GM19468 (cell line): Measurements from ENCODE around the gene LPCAT2.

Source experiments
- ATAC-seq: cut with Tn5 transposase; IDR thresholded peaks from one replicate; pipeline ENCODE4 v1.9.1; 2021; ENCODE audit warnings: mild to moderate bottlenecking, moderate library complexity, moderate number of reproducible peaks; ENCODE audit not compliant: unreplicated experiment; ENCODE audit errors: extremely low read depth

The LPCAT2 gene

DNA sequence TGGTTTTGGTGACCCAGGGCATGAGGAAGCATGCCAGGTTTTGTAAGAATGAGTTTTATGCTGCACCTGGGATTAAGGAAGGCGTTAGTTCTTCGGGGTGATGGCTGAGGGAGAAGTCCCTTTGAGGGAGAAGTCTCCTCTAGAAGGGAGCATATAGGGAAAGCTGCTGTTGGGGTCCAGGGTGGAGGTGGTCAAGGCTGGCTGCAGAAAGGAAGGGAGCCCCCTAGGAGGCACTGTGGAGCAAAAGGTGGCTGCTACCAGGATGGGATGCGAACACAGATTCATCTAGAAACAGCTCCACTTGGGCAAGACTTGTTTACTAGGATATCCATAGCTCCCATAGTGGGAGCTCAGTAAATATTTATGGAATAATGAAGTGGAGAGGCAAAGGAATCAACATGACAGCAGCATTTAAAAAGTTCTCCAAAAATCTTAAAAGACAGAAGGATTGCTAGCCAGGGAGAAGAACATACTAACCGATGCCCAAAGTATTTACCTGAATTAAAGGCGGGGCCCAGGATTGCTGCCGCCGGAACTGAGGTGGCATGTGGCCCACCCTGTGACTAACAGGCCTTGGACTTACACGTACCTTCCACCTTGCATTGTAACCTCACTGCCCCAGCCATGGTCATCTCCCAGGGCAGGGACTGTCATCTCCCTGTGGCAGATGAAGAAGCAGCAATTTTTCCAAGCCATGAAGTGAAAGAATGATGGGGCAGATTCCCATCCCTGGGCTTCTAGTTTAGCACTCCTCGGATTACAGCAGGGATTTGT lies 7.1 kb upstream of the LPCAT2 start:
- no peak for ATAC-seq

DNA sequence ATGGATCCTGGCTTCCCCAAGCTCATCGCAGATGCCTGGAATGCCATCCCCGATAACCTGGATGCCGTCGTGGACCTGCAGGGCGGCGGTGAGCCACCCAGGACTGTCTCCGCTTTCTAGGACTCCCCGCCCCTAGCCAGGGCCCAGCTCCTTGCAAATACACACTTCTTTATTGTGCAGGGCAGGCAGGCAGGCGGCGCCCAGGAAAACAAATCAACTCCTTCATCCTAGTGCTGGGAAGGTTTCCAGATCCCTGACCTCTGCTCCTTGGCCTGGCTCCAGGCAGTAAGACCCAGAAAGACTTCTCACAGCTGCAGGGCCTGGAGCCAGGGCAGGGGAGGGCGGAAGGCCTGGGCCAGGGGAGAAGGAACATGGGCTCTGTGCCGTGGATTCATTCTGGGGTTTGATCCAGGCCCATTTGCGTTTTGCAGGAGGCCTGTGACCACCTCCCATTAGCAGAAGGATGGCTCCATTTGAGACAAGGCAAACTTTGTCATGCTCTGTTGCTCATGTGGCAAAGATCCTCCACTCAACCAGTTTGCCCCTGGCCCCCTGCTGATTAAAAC lies 6.0 kb upstream of the LPCAT2 start:
- ATAC-seq = no peak

DNA sequence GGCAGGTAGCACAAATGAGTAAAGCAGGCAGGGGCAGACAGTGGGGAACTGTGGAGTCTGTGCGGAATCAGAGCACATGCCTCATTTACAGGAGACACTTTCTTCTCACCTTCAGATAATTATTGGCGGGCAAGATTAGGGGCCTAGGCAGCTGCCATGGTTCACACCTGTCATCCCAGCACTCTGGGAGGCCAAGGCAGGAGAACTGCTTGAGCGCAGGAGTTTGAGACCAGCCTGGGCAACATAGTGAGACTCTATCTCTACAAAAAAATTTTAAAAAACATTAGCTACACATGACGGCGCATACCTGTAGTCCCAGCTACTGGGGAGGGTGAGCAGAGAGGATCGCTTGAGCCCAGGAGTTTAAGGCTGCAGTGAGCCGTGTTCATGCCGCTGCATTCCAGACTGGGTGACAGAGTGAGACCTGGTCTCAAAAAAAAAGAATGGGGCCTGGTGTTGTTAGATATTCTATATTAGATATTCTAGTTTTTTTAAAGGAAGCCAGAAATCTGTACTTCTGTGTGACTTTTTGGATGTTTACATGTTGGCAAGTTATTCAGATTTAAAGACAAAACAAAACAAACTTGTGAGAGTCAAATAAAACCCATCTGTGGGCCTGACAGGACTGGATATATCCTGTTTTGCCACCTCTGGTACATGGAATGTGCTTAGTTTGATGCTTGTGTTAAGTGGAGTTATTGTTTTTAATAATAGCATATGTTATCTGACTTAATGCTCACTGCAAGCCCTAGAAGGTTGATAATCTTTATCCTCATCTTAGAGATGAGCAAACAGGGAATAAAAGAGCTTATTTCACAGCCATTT lies 4.9 kb upstream of the LPCAT2 start:
- no peak for ATAC-seq

DNA sequence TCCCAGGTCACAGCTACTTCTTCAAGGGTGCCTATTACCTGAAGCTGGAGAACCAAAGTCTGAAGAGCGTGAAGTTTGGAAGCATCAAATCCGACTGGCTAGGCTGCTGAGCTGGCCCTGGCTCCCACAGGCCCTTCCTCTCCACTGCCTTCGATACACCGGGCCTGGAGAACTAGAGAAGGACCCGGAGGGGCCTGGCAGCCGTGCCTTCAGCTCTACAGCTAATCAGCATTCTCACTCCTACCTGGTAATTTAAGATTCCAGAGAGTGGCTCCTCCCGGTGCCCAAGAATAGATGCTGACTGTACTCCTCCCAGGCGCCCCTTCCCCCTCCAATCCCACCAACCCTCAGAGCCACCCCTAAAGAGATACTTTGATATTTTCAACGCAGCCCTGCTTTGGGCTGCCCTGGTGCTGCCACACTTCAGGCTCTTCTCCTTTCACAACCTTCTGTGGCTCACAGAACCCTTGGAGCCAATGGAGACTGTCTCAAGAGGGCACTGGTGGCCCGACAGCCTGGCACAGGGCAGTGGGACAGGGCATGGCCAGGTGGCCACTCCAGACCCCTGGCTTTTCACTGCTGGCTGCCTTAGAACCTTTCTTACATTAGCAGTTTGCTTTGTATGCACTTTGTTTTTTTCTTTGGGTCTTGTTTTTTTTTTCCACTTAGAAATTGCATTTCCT lies 3.4 kb upstream of the LPCAT2 start:
- ATAC-seq = no peak

DNA sequence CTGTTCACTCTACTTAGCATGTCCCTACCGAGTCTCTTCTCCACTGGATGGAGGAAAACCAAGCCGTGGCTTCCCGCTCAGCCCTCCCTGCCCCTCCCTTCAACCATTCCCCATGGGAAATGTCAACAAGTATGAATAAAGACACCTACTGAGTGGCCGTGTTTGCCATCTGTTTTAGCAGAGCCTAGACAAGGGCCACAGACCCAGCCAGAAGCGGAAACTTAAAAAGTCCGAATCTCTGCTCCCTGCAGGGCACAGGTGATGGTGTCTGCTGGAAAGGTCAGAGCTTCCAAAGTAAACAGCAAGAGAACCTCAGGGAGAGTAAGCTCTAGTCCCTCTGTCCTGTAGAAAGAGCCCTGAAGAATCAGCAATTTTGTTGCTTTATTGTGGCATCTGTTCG lies 2.8 kb upstream of the LPCAT2 start:
- ATAC-seq = no peak

DNA sequence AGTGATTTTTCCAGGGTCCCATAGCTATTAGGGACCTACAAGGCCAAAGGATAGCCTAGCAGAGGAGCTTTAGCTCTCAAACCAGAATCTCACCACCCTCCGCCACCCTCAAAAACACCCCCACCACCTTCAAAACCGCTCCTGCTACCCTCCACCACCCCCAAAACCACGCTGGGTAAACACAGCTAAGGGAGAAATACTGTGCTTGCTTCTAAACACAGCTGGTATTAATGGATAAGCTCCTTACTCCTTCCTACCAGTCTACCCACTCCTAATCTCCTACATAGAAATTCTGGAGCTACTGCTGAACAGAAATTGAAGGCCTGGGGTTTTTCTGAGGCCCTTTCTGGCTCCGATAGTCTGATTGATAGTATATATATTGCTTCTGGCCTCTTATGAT lies 2.2 kb upstream of the LPCAT2 start:
- ATAC-seq = no peak

DNA sequence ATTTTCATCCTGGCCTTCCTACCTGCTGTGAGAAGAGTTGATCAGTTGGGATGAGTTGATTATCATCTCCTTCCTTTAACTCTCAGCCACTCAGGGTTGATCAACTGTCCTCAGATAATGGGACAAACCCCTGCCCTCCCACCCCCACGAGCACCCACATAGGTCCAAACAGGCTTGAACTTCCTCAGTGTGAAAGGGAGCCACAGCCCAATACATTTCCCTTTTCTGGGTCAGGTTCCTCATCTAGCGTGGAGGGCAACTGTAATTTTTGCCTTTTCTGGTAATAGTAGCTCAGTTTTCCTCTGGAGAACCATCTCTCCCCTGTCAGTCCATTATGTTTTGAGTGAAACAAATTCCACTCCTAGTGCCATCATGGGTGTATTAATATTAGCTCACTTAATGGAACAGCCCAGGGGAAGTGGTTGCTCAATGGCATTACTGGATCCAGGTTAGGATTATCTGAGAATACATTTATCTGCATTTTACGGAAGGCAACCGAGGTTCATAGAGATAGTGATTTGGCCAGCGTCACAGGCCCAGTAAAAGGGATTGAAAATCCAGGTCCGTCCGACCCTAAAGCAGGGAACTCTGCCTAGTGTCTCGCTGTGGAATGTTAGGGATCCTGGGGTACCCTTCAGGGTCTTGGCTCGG lies 476 bp upstream of the LPCAT2 start:
- ATAC-seq = no peak

DNA sequence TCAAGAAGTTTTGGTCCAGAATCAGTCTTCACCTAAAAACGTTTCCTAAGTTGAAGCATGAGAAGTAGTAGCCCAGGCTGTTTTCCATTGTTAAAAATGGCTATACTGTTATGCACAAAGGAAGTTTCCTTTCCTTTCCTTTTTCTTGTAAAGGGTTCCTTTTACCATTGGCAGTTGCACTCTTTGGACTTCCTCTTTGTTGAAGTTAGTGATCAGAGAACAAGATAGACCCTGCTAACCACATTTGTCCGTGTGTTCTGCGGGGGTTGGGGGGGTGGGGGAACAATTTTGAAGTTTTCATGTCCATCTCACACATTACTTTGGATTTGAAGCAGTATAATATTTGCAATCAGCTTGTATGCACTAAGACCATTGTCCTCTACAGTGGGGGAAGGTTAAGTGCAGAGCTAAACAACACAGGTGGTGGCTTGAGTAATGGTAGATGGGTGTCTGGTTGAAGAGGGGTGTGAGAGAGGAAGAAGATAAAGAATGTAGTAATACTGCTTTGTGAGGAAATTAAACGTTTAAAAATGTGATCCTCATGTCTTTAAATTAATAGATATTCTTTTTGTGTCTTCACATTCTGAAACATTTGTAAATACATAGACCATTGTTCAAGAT lies 1.4 kb downstream of the LPCAT2 start:
- ATAC-seq = no peak

DNA sequence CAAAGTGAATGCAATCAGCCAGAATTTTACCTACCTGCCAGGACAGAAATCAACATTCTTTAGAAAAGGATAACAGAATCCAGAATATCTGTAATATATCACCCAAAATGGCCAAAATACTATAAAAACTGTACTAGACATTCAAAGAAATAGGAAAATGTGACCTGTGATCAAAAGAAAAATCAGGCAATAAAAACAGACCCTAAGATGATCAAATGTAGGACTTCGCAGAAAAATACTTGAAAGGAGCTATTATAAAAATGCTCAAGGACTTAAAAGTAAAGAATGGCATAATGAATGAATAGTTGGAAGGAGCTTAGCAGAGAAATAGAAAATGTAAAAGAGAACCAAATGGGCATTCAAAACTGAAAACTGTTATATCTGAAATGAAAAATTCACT lies 4.1 kb downstream of the LPCAT2 start:
- ATAC-seq = no peak

DNA sequence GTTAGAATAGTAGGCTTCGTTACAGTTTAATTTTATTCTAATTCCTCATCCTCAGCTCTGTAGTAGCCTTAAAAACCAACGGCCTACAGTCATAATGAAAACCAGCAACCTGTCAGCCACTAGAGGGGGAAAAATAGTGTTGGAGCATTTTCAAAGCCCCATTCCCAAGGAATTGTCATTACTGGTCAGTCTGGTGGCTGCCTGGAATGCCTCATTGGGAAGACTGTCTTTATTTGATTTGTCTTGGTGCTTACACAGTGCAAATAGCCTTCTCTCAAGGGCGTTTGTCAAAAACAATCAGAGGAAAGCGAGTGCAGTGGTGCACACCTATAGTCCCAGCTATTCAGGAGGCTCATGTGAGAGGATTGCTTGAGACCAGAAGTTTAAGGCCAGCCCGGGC lies 4.7 kb downstream of the LPCAT2 start:
- no peak for ATAC-seq

DNA sequence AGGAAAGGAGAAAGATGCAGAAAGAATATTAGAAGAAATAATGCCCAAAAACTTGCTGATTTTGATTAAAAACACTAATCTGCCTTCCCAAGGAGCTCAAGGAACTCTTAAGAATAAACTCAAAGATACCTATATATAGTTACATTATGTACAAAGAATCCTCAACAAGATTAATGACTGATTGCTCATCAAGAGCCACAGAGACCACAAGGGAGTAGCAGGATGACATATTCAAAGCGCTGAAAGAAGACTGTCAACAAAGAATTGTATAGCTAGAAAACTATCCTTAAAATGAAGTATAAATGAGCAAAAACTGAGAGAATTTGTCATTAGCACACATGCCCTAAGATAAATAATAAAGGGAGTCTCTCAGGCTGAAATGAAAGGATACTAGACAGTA lies 6.2 kb downstream of the LPCAT2 start:
- no peak for ATAC-seq

DNA sequence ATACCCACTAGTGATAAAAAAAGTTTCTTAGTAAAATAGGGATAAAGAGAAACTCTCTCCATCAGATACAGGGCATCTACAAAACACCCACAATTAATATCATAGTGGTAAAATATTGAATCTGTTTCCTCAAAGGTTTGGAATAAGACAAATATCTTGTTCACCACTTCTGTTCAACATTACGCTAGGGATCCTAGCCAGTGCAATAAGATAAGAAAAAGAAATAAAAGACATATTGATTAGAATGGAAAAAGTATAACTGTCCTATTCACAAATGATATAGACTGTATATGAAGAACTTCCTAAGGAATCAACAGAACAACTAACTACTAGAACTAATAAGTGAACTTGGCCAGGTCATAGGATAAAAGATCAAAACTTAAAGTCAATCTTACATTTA lies 12.9 kb downstream of the LPCAT2 start:
- ATAC-seq = no peak

DNA sequence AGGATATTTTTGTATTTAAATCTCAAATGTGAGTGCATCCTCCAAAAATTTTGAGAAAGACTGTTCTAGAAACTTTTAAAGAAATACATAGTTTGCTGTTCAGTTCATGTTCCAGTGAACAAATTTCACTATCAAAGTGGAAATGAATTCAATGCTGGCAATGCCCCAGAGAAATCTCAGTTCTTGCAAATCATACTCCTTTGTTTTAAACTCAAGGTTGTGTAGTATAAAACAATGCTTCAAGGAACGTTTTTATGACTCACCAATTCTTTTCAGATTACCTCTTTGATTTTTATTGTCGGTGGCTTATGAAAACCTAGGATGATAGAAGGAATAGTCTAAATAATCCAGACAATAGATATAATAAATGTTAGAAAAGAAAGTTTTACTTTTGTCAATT lies 17.6 kb downstream of the LPCAT2 start:
- ATAC-seq = no peak

DNA sequence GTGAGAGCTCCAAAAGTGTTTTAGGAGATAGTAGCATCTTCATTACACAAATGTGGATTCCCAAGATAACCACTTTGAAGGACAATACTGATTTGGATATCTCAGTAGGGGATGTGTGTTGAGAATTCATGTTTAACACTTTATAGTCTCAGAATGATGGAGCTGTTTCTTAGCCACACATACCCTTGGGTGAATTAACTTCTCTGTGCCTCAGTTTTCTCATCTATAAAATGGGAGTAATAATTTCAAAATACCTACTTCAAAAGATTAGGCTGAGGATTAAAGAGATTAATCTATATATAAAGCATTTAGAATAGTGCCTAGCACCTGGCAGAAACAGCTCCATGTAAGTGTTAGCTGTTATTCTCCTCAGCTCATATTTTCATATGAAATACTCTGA lies 19.0 kb downstream of the LPCAT2 start:
- ATAC-seq = no peak

DNA sequence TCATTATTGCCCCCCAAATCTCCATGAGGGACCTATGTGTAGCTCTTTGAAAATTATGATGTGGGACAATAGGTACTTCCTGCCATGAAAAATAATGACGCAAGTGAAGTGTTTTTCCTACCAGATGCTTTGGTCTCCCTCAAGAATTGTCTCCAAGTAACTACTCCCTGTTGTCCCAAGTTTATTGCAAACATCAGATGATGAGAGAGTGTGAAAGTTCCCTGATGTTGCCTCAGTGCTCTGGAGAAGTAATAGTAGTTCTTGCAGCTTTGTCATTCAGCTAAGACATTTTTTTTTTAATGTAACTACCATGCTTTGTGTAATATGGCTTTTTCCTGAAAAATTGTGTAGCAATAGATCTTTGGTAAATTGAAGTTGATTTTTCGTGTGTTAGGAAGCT lies 20.1 kb downstream of the LPCAT2 start:
- no peak for ATAC-seq

DNA sequence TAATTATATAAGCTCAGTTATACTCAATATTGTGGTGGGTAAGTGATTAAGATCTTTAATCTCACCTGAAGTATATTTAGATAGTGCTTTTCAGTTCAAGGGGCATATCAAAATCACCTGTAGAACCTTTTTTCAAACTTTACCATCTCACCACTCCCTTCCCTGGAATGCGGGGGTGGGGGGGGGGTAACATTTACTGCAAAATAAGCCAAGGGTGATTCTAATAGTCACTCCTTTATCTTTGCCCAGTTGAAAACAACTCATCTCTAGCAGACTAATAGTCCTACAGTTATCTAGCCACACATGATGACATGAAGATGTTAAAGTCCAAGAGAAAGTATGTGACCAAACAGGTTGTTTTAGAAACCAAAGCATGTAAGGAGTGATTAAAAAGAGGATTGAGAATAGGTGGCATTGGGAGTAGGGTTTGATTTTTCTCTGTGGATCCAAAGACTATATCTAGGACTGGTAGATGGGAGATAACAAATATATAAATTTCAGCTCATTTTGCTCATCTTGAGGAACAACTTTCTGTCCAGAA lies 21.5 kb downstream of the LPCAT2 start:
- no peak for ATAC-seq

DNA sequence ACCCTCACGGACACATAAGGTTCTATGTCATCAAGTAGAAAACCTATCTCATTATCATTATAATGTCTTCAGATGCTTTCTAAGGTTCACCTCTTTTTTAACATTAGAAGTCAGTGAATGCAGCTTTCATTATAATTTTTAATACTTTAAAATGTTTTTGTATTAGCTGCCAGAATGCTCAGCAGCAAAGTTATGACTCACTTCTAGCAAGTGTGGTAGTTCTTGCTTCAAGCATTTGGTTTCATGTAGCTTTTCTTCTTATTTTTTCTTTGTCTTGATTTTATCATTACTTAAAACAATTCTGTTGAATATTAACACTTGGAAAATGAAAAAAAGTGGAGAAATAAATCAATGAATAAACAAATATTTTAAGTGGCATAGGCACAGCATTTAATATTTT lies 23.4 kb downstream of the LPCAT2 start:
- ATAC-seq = no peak

DNA sequence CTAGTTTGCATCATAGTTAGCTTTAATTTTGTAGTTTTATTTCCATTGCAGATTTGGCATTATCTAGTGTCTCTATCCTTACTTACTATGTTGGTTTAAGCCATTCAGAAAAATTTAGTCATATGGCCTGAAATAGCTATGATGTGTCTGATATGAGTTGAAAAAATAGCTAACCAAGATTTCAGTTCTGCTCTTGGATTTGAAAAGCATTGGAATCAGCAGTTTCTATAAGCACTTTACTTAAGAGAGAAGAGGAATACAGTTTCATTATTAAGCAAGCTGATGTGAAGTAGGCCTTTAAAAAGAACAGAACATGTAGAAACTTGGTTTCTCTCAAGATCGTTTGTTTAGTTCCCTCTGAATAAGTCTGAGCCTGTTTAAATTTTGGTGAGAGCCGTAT lies 25.9 kb downstream of the LPCAT2 start:
- ATAC-seq = no peak

DNA sequence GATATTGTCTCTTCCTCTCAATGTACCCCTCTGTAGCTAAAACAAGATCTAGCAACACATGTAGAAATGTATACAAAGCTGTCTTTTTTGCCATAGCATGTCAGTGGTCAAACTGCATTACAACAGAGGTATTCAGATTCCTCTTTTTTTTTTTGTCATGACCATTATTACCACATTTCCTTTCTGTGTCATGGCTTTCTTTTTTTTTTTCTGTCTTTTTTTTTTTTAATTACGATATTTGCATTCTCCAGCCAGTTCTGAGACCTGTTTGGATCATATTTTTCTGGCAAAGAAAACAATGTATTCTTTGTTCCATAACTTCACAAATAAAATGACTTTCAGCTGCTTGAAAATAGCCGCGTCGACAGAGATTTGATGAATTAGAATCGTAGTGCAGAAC lies 30.2 kb downstream of the LPCAT2 start:
- ATAC-seq = no peak

DNA sequence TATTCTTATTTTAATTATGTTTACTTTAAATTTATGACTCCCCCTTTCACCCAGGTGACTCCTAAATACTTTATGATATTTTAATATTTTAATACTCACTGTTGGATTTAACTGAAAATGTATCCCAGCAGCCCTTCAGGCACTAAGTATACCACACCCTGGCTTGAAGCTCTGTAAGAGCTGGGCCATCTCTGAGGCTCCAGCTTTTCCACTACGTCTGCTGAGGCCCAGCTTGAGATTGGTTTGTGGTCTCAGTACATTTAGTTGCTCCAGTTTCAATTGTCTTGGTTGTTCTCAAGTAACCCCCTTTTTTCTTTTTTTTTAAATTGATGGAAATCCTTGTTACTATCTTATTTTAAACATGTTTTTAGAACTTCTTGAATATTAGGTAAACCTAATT lies 30.6 kb downstream of the LPCAT2 start:
- ATAC-seq = no peak
